Measurements from ENCODE around the gene DST.

Gene DST

DNA sequence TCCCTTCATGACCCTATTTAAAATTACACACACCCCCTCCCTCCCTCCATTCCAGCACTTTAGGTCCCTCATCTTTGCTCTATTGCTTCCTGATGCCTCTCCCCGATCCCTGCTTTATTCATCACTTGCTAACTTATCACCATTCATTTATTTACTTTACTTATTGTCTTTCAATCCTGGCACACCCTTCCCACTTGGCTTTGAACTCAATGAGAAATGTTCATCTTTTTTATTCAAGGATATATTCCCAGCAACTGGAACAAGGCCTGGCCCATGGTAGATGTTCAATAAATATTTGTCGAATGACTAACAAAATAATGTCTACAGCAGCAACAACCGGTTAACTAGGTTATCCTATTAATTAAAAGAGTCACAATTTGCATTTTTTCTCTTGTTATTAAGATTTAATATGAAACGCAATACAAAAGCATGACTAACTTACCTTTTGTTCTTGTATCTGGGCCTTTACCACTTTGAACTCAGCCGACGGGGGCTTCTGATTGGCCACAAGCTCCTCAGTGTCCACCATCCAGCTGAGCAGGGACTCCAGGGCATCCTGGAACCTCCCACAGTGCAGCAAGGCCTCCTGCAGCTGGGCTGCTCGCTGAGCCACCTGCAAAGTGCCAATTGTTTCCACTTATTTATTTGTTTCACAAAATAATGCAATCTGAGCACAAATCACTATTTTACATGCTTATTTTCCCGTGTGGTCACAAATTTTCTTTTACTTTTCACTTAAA, 107.8 kb downstream of the DST start:
- no peak for DNase-seq

DNA sequence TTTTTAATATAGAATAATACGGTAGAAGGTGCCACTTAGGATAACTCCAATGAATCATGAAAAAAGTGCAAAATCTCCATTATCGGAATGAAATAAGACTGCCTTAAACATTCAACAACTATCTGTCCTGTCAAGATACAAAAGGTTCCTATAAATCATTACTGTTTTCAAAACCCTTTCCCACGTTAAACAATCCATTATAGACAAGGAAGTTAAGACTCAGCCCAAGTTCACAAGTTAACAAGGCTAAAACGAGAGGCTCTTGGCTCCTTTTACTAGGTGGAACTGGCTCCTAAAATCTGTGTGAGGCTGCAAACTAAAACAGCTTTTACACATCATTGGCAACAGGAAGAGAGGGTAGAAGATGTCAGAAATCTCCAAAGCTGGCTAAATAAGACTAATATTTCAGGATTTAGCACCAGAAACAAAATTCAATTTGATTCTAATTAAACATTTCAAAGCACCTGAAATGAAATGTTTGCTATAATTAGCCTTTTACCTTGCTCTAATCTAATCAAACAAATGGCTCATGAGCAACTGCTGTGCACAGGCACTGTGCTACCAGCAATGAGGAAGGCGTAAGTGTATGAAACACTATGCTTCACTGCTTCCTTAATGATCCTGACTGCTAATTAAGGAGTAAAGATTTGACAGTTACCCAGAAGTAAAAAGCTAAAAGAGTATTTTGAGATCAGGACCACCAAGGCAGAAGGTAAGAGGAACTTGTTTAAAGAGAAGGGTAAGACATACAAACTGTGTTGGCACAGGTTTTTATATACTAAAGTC, 109.7 kb downstream of the DST start:
- no peak for DNase-seq

DNA sequence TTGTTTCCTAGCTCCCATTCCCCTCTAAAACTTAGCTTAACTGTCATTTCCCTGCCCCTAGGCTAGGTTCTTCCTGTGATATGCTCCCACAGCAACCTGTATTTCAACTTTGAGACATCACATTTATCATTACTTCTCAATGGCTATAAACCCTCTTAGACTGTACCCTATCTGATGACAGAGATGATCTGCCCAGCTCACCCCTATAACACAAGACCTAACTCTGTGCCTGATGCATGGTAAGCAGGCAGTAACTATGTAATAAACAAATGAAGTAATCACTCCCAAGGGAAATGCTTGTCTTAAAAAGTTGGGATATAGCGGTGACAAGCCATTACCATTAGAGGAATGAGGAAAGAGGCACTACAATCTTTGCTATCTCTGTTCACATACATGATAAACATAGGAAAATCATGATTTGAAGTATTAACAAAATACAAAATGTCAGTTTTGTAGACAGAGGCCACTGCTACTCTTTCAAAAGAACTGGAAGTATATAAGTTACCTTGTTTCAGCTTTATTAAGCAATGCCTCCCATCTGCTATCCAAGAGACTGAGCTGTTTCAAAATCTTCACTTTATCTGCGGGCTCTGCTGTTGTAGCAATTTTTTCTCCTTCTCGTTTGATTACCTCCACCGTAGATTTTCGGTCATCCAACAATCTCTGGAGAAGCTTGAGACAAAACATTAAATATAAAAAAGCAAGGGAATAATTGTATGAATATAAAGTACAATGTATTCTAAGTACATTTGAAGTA, 110.7 kb downstream of the DST start:
- no peak for DNase-seq

DNA sequence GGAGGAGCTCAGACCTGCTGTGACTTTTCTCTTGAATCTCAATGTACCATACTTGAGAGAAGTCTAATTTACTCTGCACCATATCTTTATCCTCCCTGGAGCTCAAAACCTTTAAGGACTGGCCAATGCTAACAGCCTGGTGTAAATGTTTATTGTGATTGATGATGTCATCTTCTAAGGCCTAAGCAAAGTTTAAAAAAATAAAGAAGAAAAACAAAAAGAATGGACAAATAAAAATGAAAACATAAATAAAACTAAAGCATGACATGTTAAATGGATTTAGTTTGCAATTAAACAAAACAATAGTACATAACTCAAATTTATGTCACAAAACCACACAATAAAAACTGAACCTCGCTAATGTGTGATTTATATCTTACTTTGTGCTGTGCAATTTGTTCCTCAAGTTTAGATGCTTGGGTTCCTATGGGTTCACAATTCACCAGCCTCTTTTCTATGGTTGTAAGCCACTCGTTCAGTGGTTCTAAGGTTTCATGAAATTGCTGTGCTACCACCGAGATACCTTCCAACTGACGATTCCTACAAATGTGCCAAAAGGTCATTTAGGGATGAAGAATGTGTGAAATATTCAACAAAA, 113.0 kb downstream of the DST start:
- no peak for DNase-seq

DNA sequence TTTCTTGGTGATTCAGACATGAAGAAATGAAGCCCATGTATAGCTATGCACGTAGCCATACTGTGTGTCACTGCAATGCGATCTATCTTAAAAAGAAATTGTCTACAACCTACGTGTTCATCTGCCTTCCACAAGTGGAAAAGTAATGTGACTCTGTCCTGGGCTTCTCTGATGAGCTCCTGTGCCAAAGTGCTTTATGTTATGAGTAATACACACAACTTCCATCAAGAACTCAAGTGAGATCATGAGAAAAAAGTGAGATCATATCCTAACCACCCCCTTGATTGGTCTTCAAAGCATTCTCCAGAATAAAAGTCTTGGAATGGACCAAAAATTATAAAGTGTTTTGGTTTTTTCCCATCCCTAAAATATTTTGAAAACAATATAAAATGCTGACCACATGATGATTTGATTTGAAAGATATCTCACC, 114.3 kb downstream of the DST start:
- no peak for DNase-seq

DNA sequence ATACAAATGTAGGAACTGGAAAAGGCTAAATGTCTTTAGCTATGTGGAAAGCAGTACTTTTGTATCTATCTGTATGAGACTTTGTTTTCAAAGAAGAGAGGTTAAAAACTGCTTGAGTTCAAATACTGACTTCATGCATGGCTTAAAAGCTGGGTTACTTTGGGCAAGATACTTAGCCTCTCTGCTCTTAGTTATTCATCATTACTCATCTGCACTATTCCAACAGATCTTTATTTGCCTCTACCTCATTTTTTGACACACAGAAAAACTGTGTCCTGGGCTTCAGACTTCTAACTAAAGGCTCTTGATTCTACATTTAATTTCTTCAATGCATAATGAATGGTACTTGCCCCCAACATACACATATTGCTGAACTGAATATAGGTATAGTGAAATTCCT, 114.8 kb downstream of the DST start:
- no peak for DNase-seq

DNA sequence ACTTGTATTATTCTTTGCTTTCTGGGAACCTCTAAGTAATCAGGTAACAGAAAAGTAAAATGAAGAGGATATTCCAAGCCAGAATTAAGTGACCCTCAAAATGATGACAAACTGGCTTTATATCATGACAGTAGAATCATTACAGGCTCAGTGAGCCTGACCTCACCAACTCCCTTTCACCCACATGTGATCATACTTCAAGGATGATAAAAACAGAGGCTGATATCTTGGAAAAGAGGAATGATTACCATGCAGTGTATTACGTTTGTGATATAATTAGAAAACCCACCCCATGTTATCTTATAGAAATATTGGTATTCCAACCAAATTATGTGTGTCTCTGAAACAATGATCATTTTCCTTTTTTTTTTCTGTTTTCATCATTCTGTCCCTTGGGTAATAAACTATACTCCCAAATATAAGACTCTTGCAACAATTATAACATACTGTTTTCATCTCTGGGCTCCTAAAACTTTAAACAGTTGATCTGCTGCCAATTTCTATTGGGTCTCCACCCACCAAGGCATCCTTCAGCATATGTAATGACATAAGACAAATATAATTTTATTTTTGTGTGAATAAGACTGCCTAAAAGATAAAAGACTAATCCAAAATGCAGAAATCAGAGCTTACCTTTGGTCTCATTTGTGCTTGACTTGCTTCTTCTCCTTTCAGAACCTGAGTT, 115.7 kb downstream of the DST start:
- no peak for DNase-seq

DNA sequence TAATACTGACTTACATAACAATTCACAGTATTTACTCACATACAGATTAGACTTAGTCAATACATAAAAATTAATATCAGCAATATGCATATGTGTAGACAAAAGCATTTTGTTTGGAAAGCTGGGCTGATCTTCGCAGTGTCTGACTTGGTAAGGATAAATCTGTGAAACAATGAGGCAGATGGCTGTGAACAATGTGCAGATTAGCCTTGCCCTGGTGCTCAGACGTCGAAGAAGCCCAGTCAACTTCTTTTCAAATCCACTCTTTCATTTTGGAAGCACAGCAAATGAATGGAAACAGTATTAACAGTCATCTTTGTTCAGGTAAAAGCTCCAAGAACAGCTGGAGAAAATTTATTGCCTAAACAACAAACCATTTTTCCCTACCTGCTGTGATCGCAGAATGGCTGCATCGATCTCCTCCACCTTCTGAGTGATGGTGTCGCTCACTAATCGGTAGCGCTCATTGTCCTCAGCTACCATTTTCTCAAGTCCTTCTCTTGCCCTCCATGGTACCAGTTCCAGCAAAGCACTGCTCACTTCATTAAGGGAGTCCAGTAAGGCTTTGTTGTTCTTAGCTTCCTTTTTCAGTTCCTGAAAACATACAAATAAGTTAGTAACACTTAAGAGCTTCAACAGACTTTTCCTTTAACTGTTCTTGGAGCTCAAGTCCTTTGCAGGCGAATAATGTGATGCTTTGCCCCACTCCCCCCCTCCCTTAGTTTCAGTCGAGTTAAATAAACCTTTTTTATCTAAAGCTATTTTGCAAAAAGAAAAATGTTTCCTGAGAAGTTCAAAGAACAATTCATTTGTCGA, 116.5 kb downstream of the DST start:
- DNase-seq = no peak

DNA sequence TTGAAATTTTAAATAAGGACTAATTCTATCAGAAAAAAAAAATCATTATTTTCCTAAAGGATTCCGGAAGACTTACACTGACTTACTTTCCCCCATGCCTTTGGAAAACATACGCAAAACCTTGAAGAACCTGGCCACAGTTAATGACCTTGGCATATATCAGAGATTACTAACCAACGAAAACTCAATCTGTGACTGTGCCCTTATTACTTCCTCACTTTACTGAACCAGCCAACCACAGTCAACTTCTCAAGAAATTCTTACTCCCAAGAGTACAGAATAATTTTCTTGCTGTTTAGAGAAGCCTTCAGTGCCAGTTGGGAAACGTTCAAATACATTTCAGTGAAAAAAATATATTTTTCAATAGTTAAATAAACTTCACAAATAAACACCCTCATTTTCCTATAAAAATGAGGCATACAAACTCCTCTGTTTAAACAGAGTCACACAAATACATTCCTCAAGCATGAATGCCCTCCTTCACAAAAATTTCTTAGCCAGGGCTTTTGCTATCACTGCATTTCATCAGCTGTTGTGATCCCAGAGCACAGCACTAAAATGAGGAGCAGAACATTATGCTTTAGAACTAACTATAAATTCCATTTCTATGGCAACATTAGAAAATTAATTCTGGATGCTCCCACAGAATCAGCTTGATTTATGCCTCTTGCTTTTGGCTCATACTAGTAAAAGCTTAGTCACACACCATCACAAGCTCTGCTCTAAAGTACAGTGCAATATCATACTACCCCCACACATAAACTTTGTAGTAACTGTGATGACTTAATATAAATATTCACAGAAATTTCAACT, 117.6 kb downstream of the DST start:
- no peak for DNase-seq

DNA sequence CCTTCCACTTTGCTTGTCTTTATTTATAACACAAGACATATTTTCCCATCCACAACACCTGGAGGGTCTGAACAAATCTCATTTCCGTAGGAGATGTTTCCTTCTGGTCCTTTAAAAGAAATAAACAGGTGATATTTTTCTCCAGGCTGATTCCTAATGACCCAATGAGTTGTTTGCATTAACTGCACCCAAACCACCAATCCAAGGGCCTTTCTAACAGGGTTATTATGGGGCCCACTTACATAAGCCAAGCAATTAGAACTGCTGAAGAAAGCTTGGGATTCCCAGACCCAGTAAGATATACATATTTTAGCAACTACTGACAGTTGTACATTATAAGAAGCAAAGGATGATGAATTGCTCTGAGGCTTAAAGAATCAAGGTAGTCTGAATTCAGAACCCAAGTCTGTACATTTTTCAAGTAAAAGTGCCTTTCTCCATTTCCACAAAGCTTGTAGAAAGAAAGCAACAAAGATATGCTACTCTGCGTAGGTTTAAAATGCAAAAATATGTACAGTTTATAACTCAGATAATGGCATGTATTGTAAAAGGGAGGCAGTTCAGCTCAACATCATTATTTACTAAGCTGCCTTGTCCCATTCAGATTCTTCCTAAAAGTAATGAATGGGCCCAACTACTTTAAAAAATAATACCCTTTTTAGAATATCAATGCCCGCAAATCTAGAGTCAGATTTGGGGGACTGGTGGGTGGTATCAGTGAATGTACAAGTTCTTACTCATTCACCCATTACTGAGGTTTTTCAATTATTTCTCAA, 120.0 kb downstream of the DST start:
- no peak for DNase-seq

DNA sequence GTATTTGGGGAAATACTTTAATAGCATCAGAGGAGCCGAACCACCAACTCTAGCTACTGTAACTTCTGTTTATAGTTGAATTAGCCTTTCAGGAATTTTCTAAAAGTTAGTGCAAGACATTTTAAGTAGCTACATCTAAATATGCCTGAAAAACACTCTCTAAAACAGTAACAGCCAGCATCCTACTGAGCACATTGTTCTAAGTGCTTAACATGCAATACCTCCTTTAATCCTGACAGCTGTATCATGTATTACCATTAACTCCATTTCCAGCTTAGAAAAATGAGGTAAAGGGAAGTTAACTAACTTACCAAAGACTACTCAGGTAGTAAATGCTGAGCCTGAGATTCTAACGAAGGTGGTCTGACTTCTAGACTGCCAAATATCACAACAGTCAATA, 120.7 kb downstream of the DST start:
- DNase-seq = no peak

DNA sequence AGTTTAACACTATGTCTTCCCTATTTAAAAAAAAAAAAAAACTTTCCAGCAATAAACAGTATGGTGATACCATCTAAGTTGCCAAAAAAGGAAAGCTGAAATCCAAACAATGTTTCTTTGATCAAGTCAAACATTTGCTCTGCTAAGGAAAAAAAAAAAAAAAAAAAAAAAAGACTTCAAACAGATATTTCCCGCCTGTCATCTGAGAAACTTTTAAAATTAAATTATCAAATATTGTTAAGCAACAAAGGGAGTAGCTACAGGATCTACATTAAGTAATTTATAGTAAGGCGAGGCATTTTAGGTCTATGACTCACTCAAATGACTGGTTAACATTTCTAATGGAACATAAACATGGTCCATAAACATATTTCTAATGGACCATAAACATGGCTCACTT, 121.2 kb downstream of the DST start:
- DNase-seq = no peak

DNA sequence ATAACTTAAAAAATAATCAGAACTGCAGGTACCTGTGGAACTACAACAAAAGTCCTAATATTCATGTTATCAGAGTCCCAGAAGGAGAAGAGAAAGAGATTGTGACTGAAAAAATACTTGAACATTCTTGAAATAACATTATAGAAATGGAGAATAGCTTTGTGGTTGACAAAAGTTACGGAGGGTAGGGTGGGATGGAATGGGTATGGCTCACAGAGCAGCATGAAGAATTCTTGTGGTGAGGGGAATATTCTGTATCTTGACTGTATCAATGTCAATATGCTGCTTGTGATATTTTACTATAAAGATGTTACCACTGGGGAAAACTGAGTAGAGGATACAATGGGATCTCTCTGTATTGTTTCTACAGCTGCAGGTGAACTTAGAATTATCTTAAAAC, 122.5 kb downstream of the DST start:
- no peak for DNase-seq

DNA sequence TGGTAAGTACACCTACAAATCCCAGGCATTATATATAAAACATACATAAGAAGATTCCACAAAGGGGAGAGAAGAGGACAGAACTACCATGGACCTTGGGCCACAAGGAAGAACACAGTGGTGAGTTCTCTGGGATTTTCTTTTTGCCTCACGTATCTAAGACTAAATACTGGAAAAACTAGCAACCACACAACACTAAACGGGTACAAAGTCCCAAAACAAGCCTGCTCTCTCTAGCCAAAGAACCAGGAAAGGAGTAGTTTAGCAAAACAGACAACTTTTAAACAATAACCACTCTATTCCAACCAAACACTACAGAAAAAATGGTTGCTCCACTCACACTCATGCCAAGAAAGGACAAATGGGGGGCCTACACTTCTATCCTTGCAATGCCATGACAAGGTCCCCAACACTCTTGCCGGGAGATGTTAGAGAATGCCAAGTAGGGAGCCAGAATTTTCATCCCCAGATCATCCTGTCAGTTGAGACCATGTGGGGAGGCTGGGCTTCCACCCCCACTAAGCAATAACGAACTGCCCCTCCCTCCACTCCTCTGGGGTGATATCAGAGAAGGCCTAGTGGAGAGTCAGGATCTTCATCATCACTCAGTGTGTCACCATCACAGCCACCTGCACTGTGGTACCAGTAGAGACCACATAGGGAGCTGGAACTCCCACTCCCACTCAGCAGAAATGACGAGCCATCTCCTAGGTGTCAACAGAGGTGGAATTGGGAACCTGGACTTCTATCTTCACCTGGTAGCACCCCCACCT, 123.5 kb downstream of the DST start:
- no peak for DNase-seq

DNA sequence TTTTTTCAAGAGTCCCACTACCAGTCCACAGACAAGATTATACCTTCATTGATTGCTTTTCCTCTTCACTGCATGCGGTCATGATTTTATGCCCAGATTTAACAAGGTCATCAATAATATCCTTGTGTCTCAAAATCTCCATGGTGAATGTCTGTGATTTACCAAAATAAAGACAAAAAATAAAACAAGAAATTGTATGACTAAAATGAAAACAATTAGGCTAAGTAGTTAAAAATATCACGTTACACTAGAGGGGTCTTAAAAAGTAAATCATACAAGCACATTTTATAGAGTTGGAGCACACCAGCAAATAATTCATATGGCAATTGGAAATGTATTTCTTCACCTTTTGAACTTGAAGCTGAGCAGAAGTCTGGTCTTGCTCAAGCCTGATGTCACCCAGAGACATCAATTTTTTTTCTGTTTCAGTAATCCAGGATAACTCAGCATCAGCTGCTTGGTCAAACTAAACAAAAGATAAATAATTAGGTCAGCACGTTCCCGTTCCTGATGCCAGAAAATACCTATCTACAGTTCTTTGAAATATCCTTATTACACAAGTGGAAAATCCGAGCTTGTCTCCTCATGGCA, 125.4 kb downstream of the DST start:
- DNase-seq = no peak

DNA sequence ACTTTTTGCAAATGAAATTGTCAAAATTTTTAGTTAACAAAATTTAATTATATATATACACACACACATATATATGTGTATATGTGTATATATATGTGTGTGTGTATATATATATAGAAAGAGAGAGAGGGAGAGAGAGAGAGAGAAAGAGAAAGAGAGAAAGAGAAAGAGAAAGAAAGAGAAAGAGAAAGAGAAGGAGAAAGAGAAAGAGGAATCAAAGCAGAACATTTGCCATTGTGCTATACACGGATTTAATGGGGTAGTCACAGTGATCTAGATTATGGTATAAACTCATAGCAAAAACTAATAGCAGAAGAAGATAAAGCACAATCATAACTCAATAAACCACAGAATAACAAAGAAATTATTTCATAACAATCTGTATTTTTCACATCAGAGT, 126.7 kb downstream of the DST start:
- DNase-seq = no peak

DNA sequence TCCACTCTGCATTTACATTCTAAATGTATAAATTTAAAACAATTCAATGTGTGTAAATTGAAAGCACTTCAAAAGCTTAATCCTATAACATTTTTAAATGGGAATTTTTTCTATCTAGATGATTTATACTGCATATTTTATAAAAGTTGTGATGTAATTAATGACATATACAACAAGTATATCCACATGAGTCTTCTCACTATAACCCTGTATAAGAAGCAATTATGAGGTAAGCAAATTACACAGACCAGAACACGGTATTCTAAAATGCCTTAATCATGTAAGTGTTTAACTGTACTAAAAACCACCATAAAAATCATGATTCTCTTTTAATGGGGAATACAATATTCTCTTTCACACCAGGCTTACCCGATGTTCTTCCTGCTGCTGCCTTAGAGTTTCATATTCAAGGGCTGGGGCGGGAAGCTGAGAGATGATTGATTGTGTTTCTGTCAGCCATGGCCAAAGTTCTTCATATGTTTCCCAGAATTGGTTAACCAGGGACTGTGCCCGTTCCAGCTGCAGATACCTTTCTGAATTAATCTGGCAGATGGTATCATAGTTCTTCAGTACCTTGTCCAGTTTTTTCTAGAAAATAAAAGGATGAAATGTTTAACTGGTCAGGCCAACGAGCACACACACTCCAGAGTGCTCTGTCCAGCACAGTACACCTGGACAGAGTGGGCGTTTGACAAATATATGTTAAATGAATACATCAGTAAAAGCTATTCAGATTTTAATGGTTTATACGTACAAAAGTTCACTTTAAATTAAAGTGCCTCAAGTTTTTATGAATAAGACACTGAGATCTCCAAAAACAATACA, 127.4 kb downstream of the DST start:
- DNase-seq = no peak

DNA sequence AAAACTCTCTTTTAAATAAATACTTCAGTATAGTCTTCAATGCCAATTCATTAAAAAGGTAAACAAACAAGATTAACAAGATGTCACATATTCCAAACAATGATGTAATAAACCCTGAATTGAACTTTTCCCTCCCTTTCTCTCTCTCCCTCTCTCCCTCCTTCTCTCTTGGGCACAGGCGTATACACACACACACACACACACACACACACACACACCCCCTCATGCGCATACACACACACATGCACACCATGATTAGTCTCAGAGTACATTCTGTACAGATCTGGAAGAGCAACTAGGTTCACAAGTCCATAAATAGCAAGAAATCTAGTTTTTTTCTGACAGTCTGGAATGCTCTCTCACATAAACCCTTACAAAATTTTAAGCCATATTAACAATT, 128.3 kb downstream of the DST start:
- DNase-seq = no peak
